GM03348 (cell line): ENCODE measurements around the gene SMIM12.
A peak's percentile ranks its signal among the peaks of the same experiment; 100 is the strongest.

ENCODE experiments used
- DNase-seq: peaks from one replicate; pipeline ENCODE4 v3.0.0; 2012; ENCODE audit warnings: low spot score

Gene SMIM12, protein sequence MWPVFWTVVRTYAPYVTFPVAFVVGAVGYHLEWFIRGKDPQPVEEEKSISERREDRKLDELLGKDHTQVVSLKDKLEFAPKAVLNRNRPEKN

DNA sequence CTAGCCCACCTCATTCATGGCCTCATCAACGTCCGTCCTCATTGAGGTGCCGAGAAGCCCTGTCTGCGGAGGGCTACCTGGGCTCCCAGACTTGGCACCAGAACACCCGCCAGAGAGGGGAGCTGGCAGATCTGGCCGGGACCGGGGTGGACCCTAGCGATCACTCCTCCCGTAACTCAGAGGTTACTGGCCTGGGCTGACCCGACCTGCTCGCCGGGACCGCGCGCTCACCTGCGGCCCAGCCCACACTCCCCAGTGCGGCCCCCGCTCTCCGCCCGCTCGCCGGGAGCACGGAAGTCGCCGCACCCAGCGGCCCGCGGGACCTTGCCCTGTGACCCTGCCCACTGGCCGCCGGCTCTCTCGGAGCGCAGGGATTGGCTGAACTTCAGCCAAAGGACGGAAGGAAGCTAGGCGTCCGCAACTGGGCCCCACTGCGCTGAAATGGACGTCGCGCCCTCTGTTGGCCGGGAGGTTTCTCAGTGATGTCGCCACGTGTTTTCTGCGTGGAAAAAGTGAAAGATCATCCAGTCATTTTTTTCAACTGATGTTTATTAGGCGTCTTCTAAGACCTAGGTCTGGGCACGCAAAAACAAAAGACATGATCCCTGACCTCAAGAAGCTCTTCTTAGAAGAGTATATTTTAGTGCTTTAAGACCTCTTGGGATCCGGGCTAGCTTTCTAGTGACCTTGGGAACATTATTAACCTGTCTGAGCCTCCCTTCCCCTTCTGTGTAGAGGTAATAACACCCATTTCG is at the start of gene SMIM12:
Gene SMIM12 (minus strand): TSS at position 304 of the 755 bp plus-strand sequence. CDS start 3,772 bp downstream, outside the sequence.
- peak; percentile 99 for DNase-seq

DNA sequence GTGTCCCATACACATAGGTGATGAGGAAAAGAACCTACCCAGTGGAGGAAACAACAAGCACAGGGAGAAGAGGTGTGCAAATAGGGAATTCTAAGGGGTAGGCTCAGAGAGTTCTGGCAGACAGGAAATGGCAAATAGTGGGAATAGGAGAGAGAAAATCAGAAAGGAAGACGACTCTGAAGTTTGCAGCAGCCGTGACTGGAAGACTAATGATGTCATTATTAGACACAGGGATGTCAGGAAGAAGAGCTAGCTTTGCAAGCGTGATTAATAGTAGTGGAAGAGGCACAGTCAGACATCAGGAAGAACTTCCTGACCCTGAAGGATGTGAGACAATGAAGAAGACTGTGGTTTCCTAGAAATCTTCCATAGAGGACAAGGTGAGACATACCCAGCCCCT is 48.8 kb upstream of the SMIM12 start:
- no peak for DNase-seq

DNA sequence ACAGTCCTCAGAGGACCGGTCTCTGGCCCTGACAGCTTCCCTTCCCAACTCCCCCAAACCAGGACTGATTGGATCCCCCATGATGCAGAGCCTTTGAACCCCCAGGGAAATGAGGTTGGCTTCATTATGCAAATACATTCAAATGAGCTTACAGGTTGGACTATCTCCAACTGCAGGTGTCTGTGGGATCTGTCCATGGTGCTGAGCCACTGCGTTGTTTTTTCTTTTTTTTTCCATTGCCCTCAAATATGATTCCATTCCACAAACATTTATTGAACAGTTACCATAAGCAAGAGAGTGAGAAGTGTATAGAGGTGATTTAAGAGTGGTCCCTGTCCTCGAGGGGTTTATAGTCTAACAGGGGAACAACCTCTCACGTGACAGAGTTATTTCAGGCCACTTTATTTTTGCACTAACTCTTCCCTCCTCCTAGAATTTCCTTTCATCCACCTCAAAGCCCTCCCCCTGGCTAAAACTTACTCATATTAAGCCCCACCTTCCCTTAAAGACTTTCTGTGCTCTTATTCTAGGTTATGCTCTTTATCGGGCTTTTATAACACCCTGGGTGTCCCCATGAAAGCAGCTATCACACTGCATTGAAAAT is 48.0 kb upstream of the SMIM12 start:
- DNase-seq = no peak

DNA sequence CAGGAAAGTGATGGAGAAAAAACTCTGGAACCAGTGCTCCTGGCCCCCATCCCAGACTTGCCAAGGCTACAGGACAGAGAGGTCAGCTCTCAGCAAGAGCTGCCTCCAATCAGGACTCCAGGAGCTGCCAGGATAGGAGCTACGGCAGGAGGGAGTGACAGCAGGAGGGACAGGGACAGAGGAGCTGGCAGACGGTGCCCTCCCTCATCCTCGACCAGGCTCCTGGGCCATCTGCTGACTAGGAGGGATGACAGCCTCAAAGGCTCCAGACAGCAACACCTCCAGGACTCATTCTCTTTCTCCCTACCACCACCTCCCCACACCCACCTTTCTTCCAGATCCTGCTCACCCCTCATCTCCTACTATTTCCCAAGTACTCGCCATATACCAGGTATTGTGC is 47.2 kb upstream of the SMIM12 start:
- DNase-seq = no peak

DNA sequence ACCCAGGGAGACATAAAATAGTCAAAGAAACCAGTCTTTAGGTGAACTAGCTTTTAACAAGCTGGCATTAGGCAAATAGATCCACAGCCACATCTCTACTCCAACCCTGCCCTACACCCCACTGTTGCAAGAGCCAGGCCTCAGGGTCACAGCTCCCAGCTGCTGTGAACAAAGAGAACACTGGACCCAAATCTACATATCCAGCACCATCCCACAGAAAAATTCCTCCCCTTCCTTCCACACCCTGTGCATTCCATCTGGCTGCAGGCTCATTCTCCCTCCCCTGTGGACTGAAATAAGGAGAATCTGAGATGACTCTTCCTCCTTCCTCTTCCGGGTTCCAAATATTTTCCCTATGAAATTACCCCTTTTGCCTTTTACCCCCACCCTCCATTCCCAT is 46.7 kb upstream of the SMIM12 start:
- no peak for DNase-seq

DNA sequence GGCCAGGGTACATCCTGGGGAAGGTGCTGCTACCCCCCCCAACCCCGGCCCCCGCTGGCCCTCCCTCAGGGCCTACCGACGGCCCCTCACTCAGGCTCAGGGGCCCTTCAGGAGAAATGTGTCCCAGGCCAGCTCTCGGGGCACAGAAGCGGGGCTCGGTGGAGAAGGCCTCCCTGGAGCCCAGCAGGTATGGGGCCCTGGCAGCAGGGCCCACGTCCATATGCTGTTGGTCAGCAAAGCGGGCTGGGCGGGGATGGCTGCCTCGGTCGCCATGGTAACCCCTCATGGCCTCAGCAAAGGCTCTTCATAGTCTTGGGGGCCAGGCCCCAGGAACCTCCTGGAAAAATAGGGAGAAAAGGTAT is 45.5 kb upstream of the SMIM12 start:
- DNase-seq = no peak

DNA sequence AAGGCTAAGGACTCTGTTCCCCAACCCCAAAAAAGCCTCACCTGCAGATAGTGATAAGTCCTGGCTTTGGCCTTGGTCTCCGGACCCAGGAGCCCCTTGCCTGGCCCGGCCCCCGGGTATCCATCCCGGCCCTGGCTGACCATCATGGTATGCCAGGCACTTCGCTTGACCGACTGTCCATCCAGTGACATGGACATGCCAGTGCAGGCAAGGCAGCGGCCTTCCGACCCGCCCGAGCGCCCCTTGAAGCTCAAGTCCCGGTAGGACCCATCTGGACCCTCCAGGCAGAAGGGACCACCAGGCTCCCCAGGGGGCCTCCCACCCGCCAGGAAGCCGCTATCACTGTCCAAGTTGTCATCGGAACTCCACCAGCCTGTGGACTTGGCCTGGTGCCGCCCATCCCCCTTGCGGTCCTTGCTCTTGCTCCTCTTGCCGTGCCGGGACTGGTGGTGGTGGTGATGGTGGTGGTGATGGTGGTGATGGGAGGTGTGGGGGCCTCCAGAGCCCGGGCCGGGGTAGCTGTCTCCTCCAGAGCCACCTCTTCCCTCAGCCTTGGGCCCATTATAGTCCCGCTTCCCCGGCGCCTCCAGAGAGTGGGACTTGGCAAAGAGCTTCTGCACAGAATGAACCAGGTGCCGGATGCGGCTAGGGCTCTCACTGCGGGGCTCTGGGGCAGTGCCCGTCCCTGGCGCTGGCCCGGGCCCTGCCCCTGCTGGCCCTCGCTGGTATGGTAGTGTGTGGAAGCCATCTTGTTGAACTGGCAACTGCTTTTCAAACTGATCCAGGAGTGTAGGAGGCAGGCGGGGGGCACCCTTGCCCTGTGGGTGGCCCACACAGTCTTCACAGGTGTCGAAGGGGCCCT is 44.9 kb upstream of the SMIM12 start:
- no peak for DNase-seq

DNA sequence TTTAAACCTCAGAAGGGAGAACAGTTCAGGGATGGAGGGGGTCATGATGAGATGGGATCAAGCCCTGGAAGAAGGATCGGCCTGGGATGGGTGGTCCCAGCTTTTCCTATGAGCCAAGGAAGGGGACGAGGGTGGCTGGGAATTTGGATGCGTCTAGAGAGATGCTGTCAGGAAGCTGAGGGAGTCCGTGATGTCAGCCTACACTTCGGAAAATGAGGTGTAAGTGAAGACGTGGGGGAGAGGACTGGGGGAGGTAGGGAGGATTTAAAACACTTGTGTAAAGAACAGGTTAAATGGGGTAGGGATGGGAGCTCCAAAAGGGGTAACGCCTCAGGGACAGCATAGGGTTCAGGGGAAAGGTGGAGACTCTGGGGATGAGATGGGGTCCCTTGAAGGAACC is 42.4 kb upstream of the SMIM12 start:
- no peak for DNase-seq

DNA sequence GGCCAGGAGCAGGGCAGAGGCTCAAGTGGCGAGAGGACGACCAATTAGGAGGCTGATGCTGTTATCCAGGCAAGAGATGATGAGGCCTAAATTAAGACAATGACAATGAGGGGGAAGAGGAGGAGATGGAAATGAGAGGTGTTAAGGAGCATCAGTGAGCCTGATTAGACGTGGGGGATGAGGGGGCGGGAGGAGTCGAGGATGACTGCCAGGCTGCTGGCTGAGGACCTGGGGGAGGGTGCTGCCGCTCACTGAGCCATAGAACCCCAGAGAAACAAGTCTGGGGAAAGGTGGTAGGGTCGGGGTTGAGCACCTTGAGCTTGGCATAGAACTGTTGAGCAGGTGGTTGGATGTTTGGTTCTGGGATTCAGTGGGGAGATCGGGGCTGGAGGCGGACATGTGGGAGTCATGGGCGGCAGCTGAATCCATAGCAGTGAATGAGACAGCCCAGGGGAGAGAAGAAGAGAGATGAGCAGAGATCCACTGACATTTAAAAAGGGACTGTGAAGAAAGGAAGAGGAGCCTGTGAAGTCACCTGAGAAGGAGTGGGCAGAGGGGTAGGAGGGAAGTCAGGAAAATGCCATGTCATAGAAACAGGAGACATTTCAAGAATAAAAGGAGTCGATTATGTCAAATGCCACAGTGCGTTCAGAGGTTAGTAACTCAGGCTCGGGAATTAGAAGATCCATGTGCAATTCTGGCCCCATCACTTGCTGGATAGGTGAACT is 41.4 kb upstream of the SMIM12 start:
- no peak for DNase-seq

DNA sequence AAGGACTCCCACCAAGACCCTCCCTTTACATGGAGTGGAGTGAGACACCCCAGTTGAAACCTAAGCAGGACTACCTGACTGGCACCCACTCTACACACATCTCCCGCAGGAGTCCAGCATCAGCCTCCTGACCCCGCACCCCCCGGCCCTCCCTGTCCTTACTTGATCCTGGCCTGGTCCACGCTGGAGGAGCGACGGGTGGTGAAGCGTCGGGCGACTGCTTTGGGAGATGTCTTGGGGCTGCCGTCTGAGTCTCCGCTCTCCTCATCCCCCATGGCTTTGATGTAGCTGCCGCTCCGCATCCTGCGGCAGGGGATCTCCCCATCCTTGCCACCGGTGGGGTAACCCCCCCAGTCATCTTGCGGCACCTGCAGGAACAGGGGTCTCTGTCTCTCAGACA is 40.4 kb upstream of the SMIM12 start:
- DNase-seq = no peak

DNA sequence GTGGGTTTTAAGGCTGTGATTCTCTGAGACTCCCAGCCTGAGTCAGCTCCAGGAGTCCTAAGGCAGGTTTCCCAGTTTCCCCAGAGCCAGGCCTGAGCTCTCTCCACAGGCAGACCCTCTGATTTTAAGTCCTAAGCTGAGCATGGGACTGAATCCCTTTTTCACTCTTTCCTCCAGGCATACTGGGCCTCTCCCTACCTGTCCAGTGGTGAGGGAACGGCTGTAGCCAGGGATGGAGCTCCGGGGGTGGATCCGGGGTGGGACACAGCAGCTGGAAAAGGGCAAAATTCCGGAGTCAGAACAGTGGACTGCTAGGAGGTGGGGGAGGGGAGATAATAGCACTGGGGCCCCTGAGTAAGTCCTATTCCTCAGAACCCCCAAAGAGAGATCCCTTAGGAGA is 39.9 kb upstream of the SMIM12 start:
- no peak for DNase-seq

DNA sequence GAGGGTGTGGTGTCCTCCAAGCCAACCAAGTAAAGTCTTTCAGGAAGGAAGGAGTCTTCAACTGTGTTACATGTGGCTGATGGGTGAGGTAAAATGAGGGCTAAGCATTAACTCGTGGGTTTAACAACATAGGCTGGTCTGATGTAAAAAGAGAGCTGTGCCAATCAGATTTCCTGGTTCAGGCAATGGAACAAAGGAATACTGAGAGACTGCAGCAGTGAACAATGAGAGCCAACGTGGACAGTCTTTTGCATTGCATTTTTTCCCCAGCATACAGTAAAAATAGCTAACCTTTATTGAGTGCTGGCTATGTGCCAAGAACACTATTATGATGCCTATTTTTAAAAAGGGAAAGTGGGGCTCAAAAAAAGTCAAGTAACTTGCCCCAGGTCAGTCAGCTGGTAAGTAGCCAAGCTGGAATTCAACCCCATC is 38.8 kb upstream of the SMIM12 start:
- no peak for DNase-seq

DNA sequence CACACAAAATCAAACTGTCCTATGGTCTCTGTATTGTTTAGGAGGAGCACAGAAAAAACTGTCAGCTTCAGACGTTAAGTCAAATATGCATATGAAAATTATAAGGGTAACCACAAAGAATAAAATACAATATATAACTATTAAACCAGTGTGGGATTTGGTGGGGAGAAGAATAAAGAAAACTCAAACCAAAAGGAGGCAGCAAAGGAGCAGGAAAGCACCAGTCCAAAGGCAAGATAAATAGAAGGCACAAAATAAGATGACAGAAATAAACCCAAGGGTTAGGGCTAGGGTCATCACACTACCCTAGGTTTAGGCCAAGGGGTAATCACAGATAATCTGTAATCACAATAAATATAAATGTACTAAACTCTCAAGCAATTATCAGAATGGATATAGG is 37.1 kb upstream of the SMIM12 start:
- no peak for DNase-seq

DNA sequence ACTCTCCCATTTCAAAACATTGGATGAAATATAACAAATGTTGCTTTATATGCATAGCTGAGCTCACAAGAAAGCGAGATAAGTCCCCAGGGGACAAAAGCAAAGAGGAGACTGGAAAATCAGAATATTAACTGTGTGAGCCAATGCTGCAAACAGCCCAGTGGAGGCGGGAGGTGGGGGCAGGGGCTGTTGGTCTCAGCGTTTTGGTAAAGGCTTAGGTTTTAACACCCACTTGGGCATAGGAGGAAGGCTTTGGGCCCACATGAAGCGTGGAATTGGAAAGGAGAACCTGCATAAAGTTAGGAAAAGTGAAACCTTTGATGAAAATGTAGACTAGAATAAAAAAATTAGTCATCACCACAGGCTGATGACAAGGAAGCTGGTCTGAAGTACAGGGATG is 30.2 kb upstream of the SMIM12 start:
- no peak for DNase-seq

DNA sequence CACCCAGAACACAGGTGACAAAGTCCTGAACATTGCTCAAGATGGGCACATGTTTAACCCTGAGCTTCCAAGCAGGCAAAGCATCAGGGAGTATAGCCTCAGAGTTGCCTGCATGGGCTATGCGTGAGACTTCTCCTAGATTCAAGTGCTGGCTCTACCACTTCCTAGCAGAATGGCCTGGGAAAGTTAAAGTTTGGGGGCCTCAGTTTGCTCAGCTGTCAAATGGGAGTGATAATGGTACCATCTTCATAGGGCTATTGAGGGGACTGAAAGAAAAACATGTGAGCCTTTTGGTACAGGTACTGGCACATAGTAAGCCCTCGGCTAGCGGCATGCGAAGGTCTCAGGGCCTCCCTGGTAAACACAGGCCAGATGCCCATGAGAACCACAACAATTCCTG is 28.0 kb upstream of the SMIM12 start:
- no peak for DNase-seq

DNA sequence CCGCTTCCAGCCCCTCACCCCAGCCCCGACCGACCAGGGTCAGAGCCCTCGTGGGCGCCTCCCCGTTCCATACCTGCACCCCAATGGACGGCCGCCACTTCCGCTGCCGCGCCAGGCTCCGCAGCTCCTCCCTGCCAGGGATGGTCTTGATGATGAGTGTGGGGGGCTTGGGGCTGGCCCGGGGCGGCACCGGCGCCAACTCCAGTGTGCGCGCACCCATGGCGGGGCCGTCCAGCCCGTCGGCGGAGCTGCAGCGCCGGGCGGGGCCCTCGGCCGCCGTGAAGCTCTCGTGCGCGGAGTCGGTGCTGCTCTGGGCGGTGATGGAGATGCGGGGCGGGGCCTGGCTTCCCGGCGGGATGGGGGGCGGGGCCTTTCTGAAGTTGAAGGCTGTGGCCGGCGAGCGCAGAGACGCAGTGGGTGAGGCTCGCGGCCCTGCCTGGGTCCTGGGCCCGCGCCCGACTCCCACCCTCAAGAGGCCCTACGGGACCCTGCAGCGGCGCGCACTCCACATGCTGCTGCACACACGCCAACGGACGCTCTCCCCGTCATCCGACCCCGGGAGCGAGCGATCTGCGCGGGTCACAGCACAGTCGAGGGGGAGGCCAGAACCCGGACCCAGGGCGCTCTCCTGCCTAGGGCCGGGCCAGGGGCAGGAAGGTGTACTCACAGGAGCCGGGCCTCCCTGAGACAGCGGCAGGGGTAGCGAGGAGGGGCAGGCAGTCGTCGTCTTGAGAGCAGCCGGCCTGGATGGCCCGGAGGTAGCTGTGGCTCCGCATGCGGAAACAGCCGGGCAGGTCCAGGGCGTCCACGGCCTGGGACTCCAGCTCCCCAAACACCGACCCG is 26.1 kb upstream of the SMIM12 start:
- peak; percentile 77 for DNase-seq

DNA sequence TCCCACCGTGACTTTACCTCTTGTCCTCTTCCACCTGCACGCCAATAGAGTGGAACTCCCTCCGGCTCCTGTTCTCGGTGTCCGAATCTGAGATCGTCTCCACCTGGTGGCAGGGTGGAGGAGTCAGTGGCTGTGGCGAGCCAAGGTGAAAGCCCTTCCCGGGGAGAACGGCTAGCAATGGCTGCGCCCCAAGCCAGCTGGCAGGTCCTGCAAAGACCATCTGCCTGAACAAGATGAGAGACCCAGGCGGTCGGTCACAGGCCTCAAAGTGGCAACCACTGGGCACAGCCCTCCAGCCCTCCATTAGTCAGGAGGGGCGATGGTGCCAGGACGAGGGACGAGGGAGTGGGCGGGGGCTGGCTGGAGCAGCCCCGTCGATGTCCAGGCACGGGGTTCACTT is 25.4 kb upstream of the SMIM12 start:
- no peak for DNase-seq

DNA sequence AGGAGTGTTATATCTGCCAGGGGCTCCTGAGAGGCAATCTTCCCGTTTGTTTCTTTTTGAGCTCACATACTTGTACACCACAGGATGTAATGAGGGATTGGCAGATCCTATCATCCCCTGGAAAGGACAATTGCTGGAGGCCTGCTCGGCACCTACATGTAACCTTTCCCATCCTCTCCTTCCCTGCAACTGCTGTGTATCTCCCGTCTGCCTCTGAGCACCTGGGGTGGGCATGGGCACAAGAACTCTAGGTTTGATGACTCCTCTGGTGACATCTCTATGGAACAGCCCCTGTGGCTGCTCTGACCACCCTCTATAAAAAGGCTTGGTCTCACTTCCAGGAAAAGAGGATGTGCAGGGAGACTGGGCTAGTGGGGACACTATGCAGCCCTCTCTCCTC is 25.0 kb upstream of the SMIM12 start:
- DNase-seq = no peak

DNA sequence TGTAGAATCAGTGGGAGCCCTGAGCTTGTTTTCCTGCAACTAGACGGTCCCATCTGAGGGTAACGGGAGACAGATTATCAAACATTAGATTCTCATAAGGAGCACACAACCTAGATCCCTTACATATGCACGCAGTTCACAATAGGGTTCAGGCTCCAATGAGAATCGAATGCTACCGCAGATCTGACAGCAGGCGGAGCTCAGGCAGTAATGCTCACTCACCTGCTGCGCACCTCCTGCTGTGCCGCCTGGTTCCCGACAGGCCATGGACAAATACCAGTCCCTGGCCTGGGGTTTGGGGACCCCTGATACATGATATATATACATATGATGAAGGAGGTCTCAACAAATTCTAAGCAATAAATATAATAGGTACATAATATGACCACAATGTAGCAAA is 19.7 kb upstream of the SMIM12 start:
- DNase-seq = no peak

DNA sequence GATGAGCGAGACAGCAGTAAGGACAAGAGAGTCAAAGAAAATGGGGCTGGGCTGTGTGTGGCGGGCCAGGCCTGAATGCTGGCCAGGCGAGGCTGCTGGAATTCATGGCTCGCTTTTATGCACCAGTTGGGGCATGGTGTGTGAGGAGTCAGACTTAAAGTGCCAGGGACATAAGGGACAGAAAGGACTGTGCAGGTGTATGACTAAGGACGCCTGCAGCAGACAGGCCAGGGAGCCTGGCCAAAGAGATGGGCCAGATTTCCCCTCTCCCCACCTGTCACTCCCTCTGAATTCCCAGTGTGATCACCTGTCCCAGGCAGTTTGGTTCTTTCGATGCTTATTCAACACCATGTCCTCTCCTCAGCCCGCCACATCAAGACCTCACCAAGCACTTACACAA is 16.9 kb upstream of the SMIM12 start:
- no peak for DNase-seq

DNA sequence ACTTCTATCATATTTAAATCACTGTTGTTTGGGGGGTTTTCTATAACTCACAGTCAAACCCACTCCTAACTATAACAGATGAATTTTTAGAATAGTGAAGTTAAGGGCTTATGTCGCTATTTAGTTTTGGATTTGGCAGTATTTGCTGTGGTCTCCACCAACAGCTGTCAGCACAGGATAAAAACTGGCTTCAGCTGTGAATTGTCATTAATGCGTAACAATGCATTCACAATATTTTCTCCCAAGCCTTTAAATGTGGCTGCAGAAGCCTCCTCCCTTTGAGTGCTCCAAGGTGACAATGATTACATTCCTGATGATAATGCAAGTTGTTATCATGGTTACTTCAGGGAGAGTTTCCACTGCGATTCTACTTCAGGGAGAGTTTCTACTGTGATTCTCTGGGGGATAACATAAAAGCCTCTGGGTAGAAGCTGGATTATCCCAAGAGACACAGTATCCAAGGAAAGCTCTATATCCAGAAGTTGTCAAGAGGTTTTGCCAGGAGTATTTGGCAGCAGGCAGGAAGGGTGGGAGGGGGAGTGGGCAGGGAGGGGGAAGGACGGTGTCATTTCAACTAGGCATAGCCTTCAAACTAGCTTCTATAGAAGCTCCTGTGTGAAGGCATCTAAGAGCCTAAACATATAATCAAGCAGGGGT is 14.9 kb upstream of the SMIM12 start:
- DNase-seq = no peak
